ES-I3 (cell line): Measurements from ENCODE around the gene MARVELD3.
"Not testable (repeated sequence)": the region's sequence is repeated elsewhere in the genome, so short reads cannot be mapped to it uniquely, and the experiment has no call there.

ENCODE experiments used
- H3K36me3 ChIP-seq: 2 replicates; pipeline ENCODE4 v1.6.1; 2013; ENCODE audit warnings: mild to moderate bottlenecking, low read length, control low read depth, moderate library complexity; ENCODE audit not compliant: insufficient read depth
- H3K4me1 ChIP-seq: 2 replicates; pipeline ENCODE4 v1.6.1; 2013; ENCODE audit warnings: mild to moderate bottlenecking, control low read depth, low read length; ENCODE audit not compliant: insufficient read depth
- H3K9ac ChIP-seq: 2 replicates; pipeline ENCODE4 v1.6.1; 2013; ENCODE audit warnings: low read depth, mild to moderate bottlenecking, low read length, moderate library complexity
- H3K9me3 ChIP-seq: 2 replicates; pipeline ENCODE4 v1.6.1; 2013; ENCODE audit warnings: mild to moderate bottlenecking, low read length, moderate library complexity; ENCODE audit not compliant: control insufficient read depth, insufficient read depth

Gene MARVELD3

GRCh38 chr16:71609066-71609465, 16.9 kb upstream of the MARVELD3 start:
- Histone ChIP-seq H3K4me1 (no peaks in the 10 kb centered on the region), H3K36me3 (no peaks in the 10 kb centered on the region), H3K9ac (no peak overlapping the region), H3K9me3 (no peaks in the 10 kb centered on the region)

- Histone ChIP-seq H3K36me3 (no peaks in the 10 kb centered on the region), H3K9me3 (no peaks in the 10 kb centered on the region), H3K4me1 (no peaks in the 10 kb centered on the region), H3K9ac (no peak overlapping the region)
Observed at GRCh38 chr16:71610447-71610846, 15.5 kb upstream of the MARVELD3 start.

GRCh38 chr16:71610936-71611871, 14.8 kb upstream of the MARVELD3 start:
- Histone ChIP-seq H3K9me3 (no peaks in the 10 kb centered on the region), H3K36me3 (no peaks in the 10 kb centered on the region), H3K9ac (no peak overlapping the region; the same call in 1 of the 2 replicates), H3K4me1 (no peaks in the 10 kb centered on the region)

GRCh38 chr16:71614956-71615355, 11.0 kb upstream of the MARVELD3 start:
- not testable (repeated sequence) for H3K36me3 ChIP-seq, H3K9me3 ChIP-seq, H3K4me1 ChIP-seq, H3K9ac ChIP-seq

DNA sequence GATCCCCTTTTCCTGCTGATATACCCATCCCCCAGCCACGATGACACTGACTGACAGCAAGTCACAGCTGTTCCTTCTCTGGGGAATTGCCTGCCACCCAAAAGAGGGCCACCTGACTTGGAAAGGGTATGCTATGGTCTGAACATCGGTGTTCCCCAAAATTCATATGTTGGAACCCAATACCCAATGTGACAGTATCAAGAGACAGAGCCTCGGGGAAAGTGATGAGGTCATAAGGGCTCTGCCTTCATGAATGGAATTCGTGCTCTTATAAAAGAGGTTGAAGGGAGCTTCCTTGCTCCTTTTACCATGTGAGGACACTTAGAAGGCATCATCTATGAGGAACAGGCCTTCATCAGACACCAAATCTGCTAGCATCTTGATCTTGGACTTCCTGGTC, 7.6 kb upstream of the MARVELD3 start:
- H3K9me3 ChIP-seq, result no peaks in the 10 kb centered on the region
- no peaks in the 10 kb centered on the region for H3K4me1 ChIP-seq
- no peak overlapping the region for H3K9ac ChIP-seq
- no peaks in the 10 kb centered on the region for H3K36me3 ChIP-seq

DNA sequence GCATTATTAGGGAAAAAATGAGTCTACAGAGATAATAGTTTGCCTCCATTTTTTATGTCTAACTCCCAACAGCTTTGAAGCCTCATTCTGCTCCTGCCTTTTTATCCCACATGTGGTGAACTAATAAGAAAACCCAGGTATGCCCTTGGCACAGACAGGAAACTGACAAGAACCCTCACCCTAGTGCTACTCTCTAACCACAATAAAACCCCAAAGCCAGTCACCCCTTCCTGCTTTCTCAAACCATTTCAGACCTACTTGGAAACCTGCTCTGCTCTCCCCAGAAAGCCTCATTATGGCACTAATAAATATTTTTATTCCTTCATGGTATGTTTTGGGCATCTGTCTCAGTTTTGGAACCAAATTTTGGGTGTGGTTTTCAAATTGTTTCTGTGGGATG, 3.9 kb upstream of the MARVELD3 start:
- Histone ChIP-seq H3K4me1 (no peaks in the 10 kb centered on the region), H3K9me3 (no peaks in the 10 kb centered on the region), H3K9ac (no peak overlapping the region), H3K36me3 (no peaks in the 10 kb centered on the region)

GRCh38 chr16:71623597-71623996, 2.4 kb upstream of the MARVELD3 start:
- H3K9ac ChIP-seq, result no peak overlapping the region
- H3K9me3 ChIP-seq, result no peaks in the 10 kb centered on the region
- H3K4me1 ChIP-seq, result peaks cover under 1% of the 10 kb centered on the region; the same call in 1 of the 2 replicates
- no peaks in the 10 kb centered on the region for H3K36me3 ChIP-seq

GRCh38 chr16:71625113-71625850, 702 bp upstream of the MARVELD3 start:
- no peaks in the 10 kb centered on the region for H3K9me3 ChIP-seq
- no peaks in the 10 kb centered on the region for H3K36me3 ChIP-seq
- peak overlapping the region; percentile 94; the same call in 1 of the 2 replicates for H3K9ac ChIP-seq
- peaks cover 7% of the 10 kb centered on the region for H3K4me1 ChIP-seq

GRCh38 chr16:71626858-71627213, 852 bp downstream of the MARVELD3 start:
- Histone ChIP-seq H3K9me3 (no peaks in the 10 kb centered on the region), H3K4me1 (peaks cover 7% of the 10 kb centered on the region), H3K9ac (peak overlapping the region; percentile 94), H3K36me3 (no peaks in the 10 kb centered on the region)

- H3K36me3 ChIP-seq, result no peaks in the 10 kb centered on the region
- H3K9me3 ChIP-seq, result no peaks in the 10 kb centered on the region
- H3K9ac ChIP-seq, result peak overlapping the region; percentile 38; the same call in 1 of the 2 replicates
- H3K4me1 ChIP-seq, result peaks cover 7% of the 10 kb centered on the region
Observed at GRCh38 chr16:71627731-71628181, 1.8 kb downstream of the MARVELD3 start.

DNA sequence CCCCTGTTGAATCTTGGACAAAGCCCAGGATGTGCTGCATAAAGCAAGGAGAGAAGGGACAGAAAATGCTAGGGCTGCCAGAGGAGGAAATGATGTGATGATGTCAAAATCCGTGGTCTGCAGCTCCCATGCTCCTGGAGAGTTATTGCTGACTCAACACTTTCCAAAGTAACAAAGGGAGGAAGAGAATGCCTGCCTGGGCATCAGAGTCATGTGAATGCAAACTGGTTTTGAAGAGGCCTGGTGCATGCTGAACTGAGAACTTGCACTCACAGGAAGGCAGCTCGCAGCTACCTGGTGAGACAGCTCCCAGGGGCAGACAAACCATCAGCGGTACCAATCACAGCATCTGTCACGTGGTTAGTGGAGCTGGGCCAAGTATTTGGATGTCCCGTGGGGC, 2.8 kb downstream of the MARVELD3 start:
- no peaks in the 10 kb centered on the region for H3K36me3 ChIP-seq
- no peak overlapping the region for H3K9ac ChIP-seq
- no peaks in the 10 kb centered on the region for H3K9me3 ChIP-seq
- peaks cover 7% of the 10 kb centered on the region for H3K4me1 ChIP-seq

DNA sequence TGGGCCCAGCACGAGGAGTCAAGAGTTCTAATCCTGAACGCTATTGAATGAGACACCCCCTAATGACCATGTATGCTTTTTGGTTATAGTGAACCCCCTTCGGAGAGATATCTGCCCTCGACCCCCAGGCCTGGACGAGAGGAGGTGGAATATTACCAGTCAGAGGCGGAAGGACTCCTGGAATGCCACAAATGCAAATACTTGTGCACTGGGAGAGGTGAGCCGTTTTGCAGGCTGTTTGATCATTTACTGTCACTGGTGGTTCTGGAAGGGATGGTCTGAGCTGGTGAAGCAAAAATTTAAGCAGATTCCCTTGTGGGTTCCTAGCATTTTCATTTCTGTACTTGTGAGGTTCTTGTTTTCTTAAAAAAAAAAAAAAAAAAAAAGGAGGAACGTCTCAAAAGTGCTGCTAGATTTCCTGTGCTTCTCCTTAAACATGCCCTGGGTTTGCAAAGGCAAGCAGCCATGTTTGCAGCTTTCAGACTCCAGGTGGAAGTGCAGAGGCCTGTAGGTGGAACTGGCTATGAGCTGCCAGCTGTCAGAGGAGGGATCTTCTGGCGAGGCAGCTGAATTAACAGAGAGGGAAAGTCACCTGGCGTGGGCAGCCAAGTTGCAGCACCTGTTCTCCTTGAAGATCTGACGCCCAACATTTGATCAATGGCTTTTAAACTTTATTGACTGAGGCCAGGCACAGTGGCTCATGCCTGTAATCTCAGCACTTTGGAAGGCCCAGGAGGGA, 3.5 kb downstream of the MARVELD3 start:
- Histone ChIP-seq H3K9ac (no peak overlapping the region), H3K4me1 (peaks cover 7% of the 10 kb centered on the region), H3K9me3 (no peaks in the 10 kb centered on the region), H3K36me3 (no peaks in the 10 kb centered on the region)

DNA sequence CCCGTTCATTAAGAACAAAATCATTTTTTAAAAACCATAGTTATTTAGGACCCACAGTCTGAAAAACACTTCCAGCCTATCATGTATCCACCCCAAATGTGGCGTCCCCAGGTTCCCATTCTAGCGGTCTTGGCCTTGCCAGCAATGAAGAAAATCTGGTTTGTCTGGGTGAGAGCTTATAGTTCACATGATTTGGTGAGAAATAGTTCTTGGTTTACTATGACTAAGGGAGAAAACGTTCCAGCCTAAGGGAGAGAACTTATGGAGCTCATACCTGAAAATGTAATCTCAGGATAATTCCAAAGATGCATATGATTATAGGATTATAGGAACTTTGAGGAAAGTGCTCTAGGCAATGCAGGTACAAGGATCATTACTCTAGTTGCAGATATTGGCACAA, 4.8 kb downstream of the MARVELD3 start:
- Histone ChIP-seq H3K36me3 (no peaks in the 10 kb centered on the region), H3K9ac (no peak overlapping the region), H3K4me1 (peaks cover 7% of the 10 kb centered on the region), H3K9me3 (no peaks in the 10 kb centered on the region)

- H3K4me1 ChIP-seq, result peaks cover 7% of the 10 kb centered on the region
- H3K9me3 ChIP-seq, result no peaks in the 10 kb centered on the region
- H3K36me3 ChIP-seq, result no peaks in the 10 kb centered on the region
Observed at GRCh38 chr16:71631776-71632175, 5.8 kb downstream of the MARVELD3 start.

More at GRCh38 chr16:71631776-71632175, 5.8 kb downstream of the MARVELD3 start:
- H3K9ac ChIP-seq, result no peak overlapping the region
